Prostate gland (tissue), 2 donors: ENCODE measurements around the gene PPP4R3B. TPM values are rescaled to one million over a fixed set of nuclear protein-coding genes. Genes with fewer than 3 reads are reported as not detected.

Source experiments
- DNase-seq: peaks from one replicate; pipeline ENCODE4 v3.0.0-alpha.2; 2019; ENCODE audit warnings: low spot score
- H3K27ac ChIP-seq, 2 donors: fragments of 200-600 bp; sonication (generic); 2 replicates each; pipeline ENCODE4 v1.5.1; 2017 to 2019
- H3K27me3 ChIP-seq: fragments of 200-600 bp; sonication (generic); replicated peaks from 2 replicates; pipeline ENCODE4 v1.5.1; 2019; ENCODE audit not compliant: insufficient read depth
- H3K36me3 ChIP-seq, 2 donors: fragments of 200-600 bp; sonication (generic); 1 replicate in 1 of 2; 2 replicates in 1 of 2; pipeline versions ENCODE4 v1.5.1 to v1.8.1; 2017 to 2019
- H3K4me1 ChIP-seq: fragments of 200-600 bp; sonication (generic); replicated peaks from 2 replicates; pipeline ENCODE4 v1.5.1; 2019
- H3K4me3 ChIP-seq, 2 donors: fragments of 200-600 bp; sonication (generic); 2 replicates each; pipeline ENCODE4 v1.5.1; 2017 to 2019
- H3K9me3 ChIP-seq: fragments of 200-600 bp; sonication (generic); 2 replicates; pipeline ENCODE4 v1.5.1; 2017
- CTCF ChIP-seq, 4 experiments: fragments of 200-600 bp in 2 of 4; fragments of 450-650 bp in 2 of 4; sonication (generic) in 2 of 4; IDR thresholded peaks; 1 replicate in 3 of 4; 2 replicates in 1 of 4; pipeline ENCODE4 v1.5.1; 2016 to 2019; ENCODE audit warnings: antibody characterized with exemption in 4 of 4, mild to moderate bottlenecking in 2 of 4, moderate library complexity in 2 of 4
- POLR2A ChIP-seq: fragments of 450-650 bp; IDR thresholded peaks from one replicate; pipeline ENCODE4 v1.6.1; 2016; ENCODE audit warnings: antibody characterized with exemption, mild to moderate bottlenecking
- POLR2AphosphoS5 ChIP-seq: sonication (generic); formaldehyde crosslinking; IDR thresholded peaks from one replicate; pipeline ENCODE4 v1.6.1; 2017; ENCODE audit warnings: antibody characterized with exemption
- WGBS: methylation state at CpG from one replicate; pipeline ENCODE4 v1.1.5; 2018; 5-methylcytosine and 5-hydroxymethylcytosine counted together
- intact Hi-C: fragments of 100-400 bp; cut with DNase I; formaldehyde crosslinking; loops from one replicate; pipeline ENCODE4 v1.14.2; 2022
- small RNA-seq, 2 donors: library from RNA; depleted of rRNA; stranded (forward); fragments of <200 nt; gene quantifications; one replicate each; pipeline ENCODE3, GENCODE V24; 2016
- total RNA-seq, 2 donors: library from RNA; depleted of rRNA; stranded (reverse); fragments of >200 nt; gene quantifications; one replicate each; pipeline ENCODE4 v1.1.0, GENCODE V29; 2016

The PPP4R3B gene
- total RNA-seq, 2 donors from 2014 or later: 51.4 to 62.0 TPM

DNA sequence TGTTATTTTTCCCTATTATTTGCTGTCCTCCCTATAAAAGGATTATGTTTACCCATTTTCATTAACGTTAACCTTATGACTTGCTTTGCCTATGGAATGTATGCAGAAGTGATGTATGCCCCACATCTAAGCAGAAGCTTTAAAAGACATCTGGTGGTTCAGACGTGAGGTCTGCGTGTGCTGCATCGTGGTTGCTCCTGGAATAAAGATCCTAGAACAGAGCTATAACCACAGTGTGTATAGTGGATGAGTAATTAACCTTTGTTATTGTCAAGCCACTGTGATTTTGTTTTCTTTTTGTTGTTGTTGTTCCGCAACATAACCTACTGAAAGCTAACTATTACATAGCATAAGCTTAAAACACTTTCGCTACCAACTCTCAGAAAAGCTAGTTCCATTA, 118.8 kb downstream of the PPP4R3B start:
- Histone ChIP-seq H3K4me3 (no peak overlapping the region), H3K27ac (no peak overlapping the region), H3K9me3 (no peaks in the 10 kb centered on the region), H3K27me3 (no peaks in the 10 kb centered on the region), H3K36me3 (no peaks in the 10 kb centered on the region), H3K4me1 (no peaks in the 10 kb centered on the region)
- 71% methylated on average over 6 of the region's 6 CpGs for WGBS
- no peak for TF ChIP-seq POLR2A
- no peak for TF ChIP-seq CTCF (IDR thresholded peaks at IDR 0.05)
- no peak for TF ChIP-seq POLR2AphosphoS5
- intact Hi-C loops: no loop called here
- no peak for DNase-seq

Small RNA genes lying within 50 kb of the gene (small RNA-seq; reads per million reads assigned to genes)
- gene RF00586 (0 reads per million in 2 donors), gene RNU6-634P (0 reads per million in 2 donors)

Other genes with a start within 250 kb of the PPP4R3B start
- gene CCDC88A, start 197.8 kb downstream of the PPP4R3B start, total RNA-seq: 10 to 100 TPM; 16.8 to 43.7 TPM
- gene CFAP36, start 97.9 kb downstream of the PPP4R3B start, total RNA-seq: 10 to 100 TPM; 23.0 to 24.4 TPM
- gene PNPT1, start 76.2 kb upstream of the PPP4R3B start, total RNA-seq: 10 to 100 TPM; 11.8 to 38.3 TPM